Endothelial cell of umbilical vein (primary cell): ENCODE results near the gene PTPRF. TPM values are rescaled to one million over a fixed set of nuclear protein-coding genes. Genes with fewer than 3 reads are reported as not detected.

Source experiments
- BruUV-seq: library from RNA; stranded (reverse); fragments of 400-500 nt; replicated peaks from 2 replicates; lab custom pipeline; 2021; lab: Mats Ljungman, UMichigan
- CTCF ChIA-PET: fragments of 300-600, 350-600 bp; sonication (Branson Sonifier 250); formaldehyde crosslinking; loops from one replicate; lab custom pipeline; 2021; ENCODE audit warnings: antibody characterized with exemption, inconsistent platforms; lab: Charles Lee
- POLR2A ChIA-PET: fragments of 300-600, 350-600 bp; sonication (Branson Sonifier 250); formaldehyde crosslinking; loops from one replicate; lab custom pipeline; 2021; ENCODE audit warnings: antibody characterized with exemption, inconsistent platforms; lab: Charles Lee
- DNase-seq: peaks from one replicate; pipeline ENCODE4 v3.0.0-alpha.2; 2011; ENCODE audit warnings: low read depth, low spot score
- FAIRE-seq: peaks from 2 replicates; lab custom pipeline; 2011; peaks lifted over from hg19 to GRCh38; lab: Jason Lieb, UNC
- H2AFZ ChIP-seq: 2 replicates; pipeline ENCODE4 v1.6.0; 2012; ENCODE audit warnings: low read depth, low read length, control low read depth, inconsistent platforms
- H3K27ac ChIP-seq: 2 replicates; pipeline ENCODE4 v1.5.1; 2011; ENCODE audit warnings: low read depth, mild to moderate bottlenecking, control low read depth, low read length, moderate library complexity; ENCODE audit not compliant: insufficient read depth
- H3K27me3 ChIP-seq, 2 experiments: 2 replicates each; pipeline versions ENCODE4 v1.6.0 to v1.6.1; 2011; ENCODE audit warnings: low read length in 2 of 2, mixed read lengths in 1 of 2; ENCODE audit not compliant: control insufficient read depth in 2 of 2, insufficient read depth in 2 of 2
- H3K36me3 ChIP-seq, 2 experiments: 2 replicates in 1 of 2; 3 replicates in 1 of 2; pipeline ENCODE4 v1.5.1; 2011; ENCODE audit warnings: low read length in 2 of 2, mild to moderate bottlenecking in 1 of 2, moderate library complexity in 1 of 2; ENCODE audit not compliant: control insufficient read depth in 2 of 2, insufficient read depth in 2 of 2; ENCODE audit errors: extremely low read depth in 1 of 2
- H3K4me1 ChIP-seq: 3 replicates; pipeline ENCODE4 v1.5.1; 2011; ENCODE audit warnings: mild to moderate bottlenecking, low read length; ENCODE audit not compliant: control insufficient read depth, insufficient read depth; ENCODE audit errors: extremely low read depth
- H3K4me2 ChIP-seq: 2 replicates; pipeline ENCODE4 v1.6.1; 2011; ENCODE audit warnings: low read length, control low read depth, mixed read lengths; ENCODE audit not compliant: insufficient read depth
- H3K4me3 ChIP-seq, 3 experiments: fragments of 200-600 bp in 1 of 3; sonication (generic), shearing (Covaris generic) in 1 of 3; replicated peaks in 1 of 3; 2 replicates each; pipeline ENCODE4 v1.5.1; 2011 to 2016; ENCODE audit warnings: control low read depth in 3 of 3, low read length in 3 of 3, mild to moderate bottlenecking in 2 of 3, inconsistent platforms in 1 of 3, low read depth in 1 of 3, moderate library complexity in 1 of 3; ENCODE audit not compliant: insufficient read depth in 1 of 3
- H3K79me2 ChIP-seq: 2 replicates; pipeline ENCODE4 v1.6.0; 2012; ENCODE audit warnings: low read length, inconsistent platforms; ENCODE audit not compliant: control insufficient read depth, insufficient read depth
- H3K9ac ChIP-seq: replicated peaks from 2 replicates; pipeline ENCODE3; 2011; ENCODE audit warnings: low read length, control low read depth; ENCODE audit not compliant: insufficient read depth; ENCODE audit errors: extremely low read depth
- H3K9me1 ChIP-seq: replicated peaks from 3 replicates; pipeline ENCODE4 v1.6.0; 2011; ENCODE audit warnings: mild to moderate bottlenecking, low read length; ENCODE audit not compliant: control insufficient read depth, insufficient read depth; ENCODE audit errors: extremely low read depth
- H3K9me3 ChIP-seq: replicated peaks from 2 replicates; pipeline ENCODE4 v1.5.1; 2012; ENCODE audit warnings: low read length, inconsistent platforms; ENCODE audit not compliant: control insufficient read depth, insufficient read depth
- H4K20me1 ChIP-seq: replicated peaks from 2 replicates; pipeline ENCODE3; 2011; ENCODE audit warnings: mild to moderate bottlenecking, low read length; ENCODE audit not compliant: control insufficient read depth, insufficient read depth; ENCODE audit errors: extremely low read depth
- EZH2 ChIP-seq: IDR thresholded peaks from 2 replicates; pipeline ENCODE4 v1.6.1; 2012; ENCODE audit warnings: borderline replicate concordance, low read depth, mild to moderate bottlenecking, moderate library complexity, low read length, inconsistent platforms; ENCODE audit not compliant: severe bottlenecking
- FOS ChIP-seq: IDR thresholded peaks from 2 replicates; pipeline ENCODE4 v1.6.1; 2011; ENCODE audit warnings: mild to moderate bottlenecking, low read length, moderate library complexity, borderline replicate concordance; ENCODE audit not compliant: insufficient read depth
- GATA2 ChIP-seq: IDR thresholded peaks from 2 replicates; pipeline ENCODE4 v1.7.0; 2011; ENCODE audit warnings: low read depth, mild to moderate bottlenecking, moderate library complexity, mixed read lengths, low read length; ENCODE audit not compliant: insufficient read length, insufficient read depth
- JUN ChIP-seq: IDR thresholded peaks from 2 replicates; pipeline ENCODE4 v1.6.1; 2011; ENCODE audit warnings: borderline replicate concordance, low read depth; ENCODE audit not compliant: insufficient read length, insufficient read depth
- MAX ChIP-seq: IDR thresholded peaks from 2 replicates; pipeline ENCODE4 v1.6.1; 2011; ENCODE audit not compliant: insufficient read depth, insufficient read length
- MYC ChIP-seq: IDR thresholded peaks from one replicate; pipeline ENCODE4 v1.6.1; 2011; ENCODE audit warnings: mild to moderate bottlenecking, low read depth, low read length
- POLR2A ChIP-seq: IDR thresholded peaks from 2 replicates; pipeline ENCODE4 v1.6.1; 2012; ENCODE audit warnings: low read depth, mild to moderate bottlenecking, control low read depth, low read length
- POLR2AphosphoS5 ChIP-seq: IDR thresholded peaks from 2 replicates; pipeline ENCODE4 v1.6.1; 2012; ENCODE audit warnings: low read depth, mild to moderate bottlenecking, control low read depth, low read length, moderate library complexity; ENCODE audit not compliant: insufficient read depth
- dilution Hi-C: fragments of 300-500 bp; cut with MboI; formaldehyde crosslinking; loops from one replicate; pipeline ENCODE4 v1.15.0; 2019; ENCODE audit warnings: low sequenced_read_pairs; ENCODE audit not compliant: extremely low pct_ligation_motif_present
- intact Hi-C: fragments of 100-400 bp; cut with micrococcal nuclease; formaldehyde crosslinking; loops from one replicate; pipeline ENCODE4 v1.10.0; 2022
- polyA plus RNA-seq, 4 experiments: library from polyadenylated mRNA; depleted of rRNA in 3 of 4; stranded (reverse) in 3 of 4; unstranded in 1 of 4; fragments of >200 nt; gene quantifications; 2 replicates each; pipeline versions ENCODE4 v1.2.1 to v1.2.3, GENCODE V29; 2011 to 2012; ENCODE audit warnings: missing spikeins in 1 of 4
- total RNA-seq: library from RNA; stranded (reverse); gene quantifications from 2 replicates; pipeline ENCODE4 v1.2.3, GENCODE V29; 2021
- TF ChIP-seq, protein P1 (sequence below), 2 donors: IDR thresholded peaks; 1 replicate in 1 of 2; 2 replicates in 1 of 2; pipeline ENCODE4 v1.5.1; 2011; ENCODE audit warnings: low read length in 2 of 2, mild to moderate bottlenecking in 2 of 2, moderate library complexity in 2 of 2, control low read depth in 1 of 2, inconsistent platforms in 1 of 2, low read depth in 1 of 2; ENCODE audit not compliant: insufficient read depth in 1 of 2; ENCODE audit errors: extremely low read depth in 1 of 2

Gene PTPRF
- total and polyA plus RNA-seq, 2 donors (not counting 3 experiments of a cell fraction or from before 2014, with no cell fraction given) = 217 to 338 TPM

DNA sequence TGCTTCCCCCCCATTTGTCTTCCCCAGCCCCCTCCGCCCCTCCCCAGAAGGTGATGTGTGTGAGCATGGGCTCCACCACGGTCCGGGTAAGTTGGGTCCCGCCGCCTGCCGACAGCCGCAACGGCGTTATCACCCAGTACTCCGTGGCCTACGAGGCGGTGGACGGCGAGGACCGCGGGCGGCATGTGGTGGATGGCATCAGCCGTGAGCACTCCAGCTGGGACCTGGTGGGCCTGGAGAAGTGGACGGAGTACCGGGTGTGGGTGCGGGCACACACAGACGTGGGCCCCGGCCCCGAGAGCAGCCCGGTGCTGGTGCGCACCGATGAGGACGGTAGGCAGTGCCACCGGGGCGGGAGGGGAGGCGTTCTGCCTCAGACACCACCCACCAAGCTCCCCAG is 67.0 kb downstream of the PTPRF start:
- dilution Hi-C loops (no loop called here), intact Hi-C loops (no loop called here)
- peaks cover 0 to 60% of the 10 kb centered on the region in 2 experiments for H3K36me3 ChIP-seq
- no peak for FAIRE-seq
- H4K20me1 ChIP-seq = no peaks in the 10 kb centered on the region
- H3K4me2 ChIP-seq = no peak overlapping the region
- no peaks in the 10 kb centered on the region for H3K4me1 ChIP-seq
- no TSS peak for BruUV-seq
- TF ChIP-seq JUN = no peak
- no peak for TF ChIP-seq EZH2
- no peak for TF ChIP-seq POLR2A
- no peak for TF ChIP-seq MYC
- TF ChIP-seq POLR2AphosphoS5 = no peak
- TF ChIP-seq FOS = no peak
- no peak overlapping the region for H3K27ac ChIP-seq
- no peak overlapping the region for H3K9ac ChIP-seq
- DNase-seq = no peak
- no peaks in the 10 kb centered on the region for H3K9me1 ChIP-seq
- CTCF ChIA-PET = no interaction called here
- POLR2A ChIA-PET = no interaction called here
- no peaks in the 10 kb centered on the region for H3K27me3 ChIP-seq
- H3K79me2 ChIP-seq = no peaks in the 10 kb centered on the region
- no peak overlapping the region for H2AFZ ChIP-seq
- no peak overlapping the region for H3K4me3 ChIP-seq
- H3K9me3 ChIP-seq = no peaks in the 10 kb centered on the region

DNA sequence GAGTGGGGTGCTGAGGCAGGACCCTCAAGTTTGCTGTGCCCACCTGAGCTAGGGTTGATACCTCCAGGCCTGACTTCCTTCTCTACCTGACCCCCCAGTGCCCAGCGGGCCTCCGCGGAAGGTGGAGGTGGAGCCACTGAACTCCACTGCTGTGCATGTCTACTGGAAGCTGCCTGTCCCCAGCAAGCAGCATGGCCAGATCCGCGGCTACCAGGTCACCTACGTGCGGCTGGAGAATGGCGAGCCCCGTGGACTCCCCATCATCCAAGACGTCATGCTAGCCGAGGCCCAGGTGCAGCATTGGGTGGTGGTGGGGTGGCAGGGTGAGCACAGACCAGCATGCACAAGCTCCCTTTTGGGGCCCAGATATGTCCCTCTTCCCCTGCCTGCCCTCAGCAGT is 67.9 kb downstream of the PTPRF start:
- Histone ChIP-seq H3K4me2 (no peak overlapping the region), H3K4me3 (no peak overlapping the region), H3K9me1 (no peaks in the 10 kb centered on the region), H3K9me3 (no peaks in the 10 kb centered on the region), H4K20me1 (no peaks in the 10 kb centered on the region), H3K27ac (no peak overlapping the region), H3K9ac (no peak overlapping the region), H3K4me1 (no peaks in the 10 kb centered on the region), H3K27me3 (no peaks in the 10 kb centered on the region), H3K79me2 (no peaks in the 10 kb centered on the region), H2AFZ (no peak overlapping the region), H3K36me3 (peaks cover 1 to 62% of the 10 kb centered on the region in 2 experiments)
- TF ChIP-seq POLR2A = no peak
- TF ChIP-seq EZH2 = no peak
- TF ChIP-seq JUN = no peak
- no peak for TF ChIP-seq MYC
- TF ChIP-seq, protein P1, sequence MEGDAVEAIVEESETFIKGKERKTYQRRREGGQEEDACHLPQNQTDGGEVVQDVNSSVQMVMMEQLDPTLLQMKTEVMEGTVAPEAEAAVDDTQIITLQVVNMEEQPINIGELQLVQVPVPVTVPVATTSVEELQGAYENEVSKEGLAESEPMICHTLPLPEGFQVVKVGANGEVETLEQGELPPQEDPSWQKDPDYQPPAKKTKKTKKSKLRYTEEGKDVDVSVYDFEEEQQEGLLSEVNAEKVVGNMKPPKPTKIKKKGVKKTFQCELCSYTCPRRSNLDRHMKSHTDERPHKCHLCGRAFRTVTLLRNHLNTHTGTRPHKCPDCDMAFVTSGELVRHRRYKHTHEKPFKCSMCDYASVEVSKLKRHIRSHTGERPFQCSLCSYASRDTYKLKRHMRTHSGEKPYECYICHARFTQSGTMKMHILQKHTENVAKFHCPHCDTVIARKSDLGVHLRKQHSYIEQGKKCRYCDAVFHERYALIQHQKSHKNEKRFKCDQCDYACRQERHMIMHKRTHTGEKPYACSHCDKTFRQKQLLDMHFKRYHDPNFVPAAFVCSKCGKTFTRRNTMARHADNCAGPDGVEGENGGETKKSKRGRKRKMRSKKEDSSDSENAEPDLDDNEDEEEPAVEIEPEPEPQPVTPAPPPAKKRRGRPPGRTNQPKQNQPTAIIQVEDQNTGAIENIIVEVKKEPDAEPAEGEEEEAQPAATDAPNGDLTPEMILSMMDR (IDR thresholded peaks at IDR 0.05; ENCODE audit: extremely low read depth in 1 of 2, insufficient read depth in 1 of 2, low read depth in 1 of 2, low read length in 2 of 2) = no peak
- TF ChIP-seq POLR2AphosphoS5 = no peak
- TF ChIP-seq MAX = no peak
- no peak for TF ChIP-seq FOS
- no peak for TF ChIP-seq GATA2
- BruUV-seq = no TSS peak
- DNase-seq = no peak
- intact Hi-C loops = no loop called here
- CTCF ChIA-PET = no interaction called here
- no peak for FAIRE-seq
- POLR2A ChIA-PET = no interaction called here
- dilution Hi-C loops = no loop called here
